GM21528 (cell line): ENCODE data around the gene PAGR1.
"Not testable (repeated sequence)": the region's sequence is repeated elsewhere in the genome, so short reads cannot be mapped to it uniquely, and the experiment has no call there.

Experiments used
- ATAC-seq: cut with Tn5 transposase; IDR thresholded peaks from one replicate; pipeline ENCODE4 v1.9.1; 2021; ENCODE audit warnings: mild to moderate bottlenecking, moderate library complexity; ENCODE audit not compliant: unreplicated experiment, low FRiP score

Gene PAGR1

DNA sequence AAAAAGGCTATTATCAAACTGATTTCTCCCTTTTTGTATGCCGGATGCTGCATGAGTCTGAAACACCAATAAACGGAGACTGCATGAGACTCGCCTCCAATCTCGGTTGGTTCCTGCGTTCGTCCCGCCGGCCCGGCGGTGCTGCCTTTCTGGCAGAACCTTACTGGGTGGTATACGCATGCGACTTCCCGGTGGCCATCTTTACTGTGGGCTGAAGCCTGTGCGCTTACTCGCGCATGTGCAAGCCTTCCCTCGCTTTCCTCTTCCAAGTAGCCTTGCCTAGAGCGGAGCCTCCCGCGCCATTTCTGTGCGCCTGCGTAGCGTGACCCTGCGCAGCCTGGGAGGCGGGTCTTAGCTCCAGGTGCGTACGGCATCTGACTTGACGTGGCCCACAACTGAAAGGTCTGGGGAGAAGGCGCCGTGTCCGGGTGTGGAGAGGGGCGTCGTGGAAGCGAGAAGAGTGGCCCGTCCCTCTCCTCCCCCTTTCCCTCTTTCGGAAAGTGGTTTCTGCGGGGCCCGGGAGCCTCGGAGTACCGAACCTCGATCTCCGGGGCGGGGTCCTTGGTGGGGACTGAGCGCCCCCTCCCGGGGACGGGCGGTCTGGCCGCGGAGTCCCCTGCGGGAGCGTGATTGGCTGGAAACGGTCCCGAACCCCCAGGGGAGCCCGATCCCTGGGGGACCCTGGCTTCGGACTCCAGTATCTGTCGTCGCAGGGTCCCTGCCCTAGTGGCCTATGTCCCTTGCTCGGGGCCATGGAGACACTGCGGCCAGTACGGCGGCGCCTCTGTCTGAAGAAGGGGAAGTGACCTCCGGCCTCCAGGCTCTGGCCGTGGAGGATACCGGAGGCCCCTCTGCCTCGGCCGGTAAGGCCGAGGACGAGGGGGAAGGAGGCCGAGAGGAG lies at the start of gene PAGR1:
PAGR1 (plus strand) TSS at position 360 of the 901 bp plus-strand sequence; CDS start at position 734, 374 bp downstream.
- peak; percentile 56 for ATAC-seq

- ATAC-seq = no peak
Measured at GRCh38 chr16:29766571-29766970, 49.4 kb upstream of the PAGR1 start.

DNA sequence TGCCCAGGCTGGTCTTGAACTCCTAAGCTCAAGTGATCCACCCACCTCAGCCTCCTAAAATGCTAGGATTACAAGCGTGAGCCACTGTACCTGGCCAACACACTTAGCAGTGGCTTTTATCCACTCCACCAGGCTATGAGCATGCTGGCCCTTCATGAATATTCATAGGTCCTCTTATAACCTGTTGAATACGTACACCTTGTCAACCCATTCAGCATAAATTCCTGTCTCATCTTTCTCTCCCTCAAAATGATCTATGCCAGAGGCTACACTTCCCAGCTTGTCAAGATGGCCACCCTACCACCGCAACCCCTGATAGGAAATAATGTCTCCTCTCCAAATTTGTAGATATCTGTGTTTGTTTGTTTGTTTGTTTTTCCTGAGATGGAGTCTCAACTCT lies 48.9 kb upstream of the PAGR1 start:
- ATAC-seq = no peak

GRCh38 chr16:29769507-29769906 lies 46.4 kb upstream of the PAGR1 start:
- ATAC-seq = no peak

DNA sequence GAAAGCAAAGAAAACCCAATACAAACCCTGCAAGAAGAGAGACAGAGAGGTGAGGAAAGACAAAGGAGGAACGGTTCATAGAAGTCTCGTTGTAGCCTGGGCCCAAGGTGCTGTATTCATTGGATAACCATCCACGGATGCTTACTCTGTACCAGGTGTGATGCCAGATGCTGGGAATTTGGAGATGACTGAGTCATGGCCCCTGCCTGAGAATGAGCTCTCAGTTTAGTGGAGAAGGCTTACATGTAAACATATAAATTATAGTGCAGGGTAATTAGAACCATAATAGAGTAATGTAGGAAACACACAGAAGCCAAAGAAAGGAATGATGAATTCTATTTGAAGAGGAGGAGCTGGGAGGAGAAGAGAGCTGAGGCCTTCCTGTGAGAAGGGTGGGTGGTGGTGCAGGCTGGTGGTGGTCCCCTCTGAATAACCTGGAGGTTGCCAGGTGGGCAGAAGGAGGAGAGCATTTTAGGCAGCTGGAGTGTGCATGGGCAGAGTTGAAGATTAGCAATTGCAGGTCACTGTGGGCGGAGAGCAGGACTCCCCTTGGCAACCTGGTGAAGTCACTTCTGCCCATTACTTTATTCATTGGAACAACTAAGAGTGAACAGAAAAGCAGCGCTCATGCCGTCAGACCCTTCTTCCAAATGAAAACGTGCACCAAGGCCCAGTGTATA lies 45.6 kb upstream of the PAGR1 start:
- ATAC-seq = no peak

DNA sequence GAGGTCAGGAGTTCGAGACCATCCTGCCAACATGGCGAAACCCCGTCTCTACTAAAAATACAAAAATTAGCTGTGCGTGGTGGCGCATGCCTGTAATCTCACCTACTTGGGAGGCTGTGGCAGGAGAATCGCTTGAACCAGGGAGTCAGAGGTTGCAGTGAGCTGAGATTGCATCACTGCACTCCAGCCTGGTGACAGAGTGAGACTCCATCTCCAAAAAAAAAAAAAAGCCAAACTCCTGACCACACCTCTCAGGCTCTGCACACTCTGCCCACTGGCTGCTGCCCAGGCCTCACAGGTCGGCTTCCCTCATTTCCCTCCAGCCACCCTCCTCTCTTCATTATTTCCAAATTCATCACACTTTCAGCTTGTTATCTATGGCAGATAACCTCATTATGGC lies 43.6 kb upstream of the PAGR1 start:
- not testable (repeated sequence) for ATAC-seq

GRCh38 chr16:29774730-29775129 lies 41.2 kb upstream of the PAGR1 start:
- ATAC-seq = no peak

DNA sequence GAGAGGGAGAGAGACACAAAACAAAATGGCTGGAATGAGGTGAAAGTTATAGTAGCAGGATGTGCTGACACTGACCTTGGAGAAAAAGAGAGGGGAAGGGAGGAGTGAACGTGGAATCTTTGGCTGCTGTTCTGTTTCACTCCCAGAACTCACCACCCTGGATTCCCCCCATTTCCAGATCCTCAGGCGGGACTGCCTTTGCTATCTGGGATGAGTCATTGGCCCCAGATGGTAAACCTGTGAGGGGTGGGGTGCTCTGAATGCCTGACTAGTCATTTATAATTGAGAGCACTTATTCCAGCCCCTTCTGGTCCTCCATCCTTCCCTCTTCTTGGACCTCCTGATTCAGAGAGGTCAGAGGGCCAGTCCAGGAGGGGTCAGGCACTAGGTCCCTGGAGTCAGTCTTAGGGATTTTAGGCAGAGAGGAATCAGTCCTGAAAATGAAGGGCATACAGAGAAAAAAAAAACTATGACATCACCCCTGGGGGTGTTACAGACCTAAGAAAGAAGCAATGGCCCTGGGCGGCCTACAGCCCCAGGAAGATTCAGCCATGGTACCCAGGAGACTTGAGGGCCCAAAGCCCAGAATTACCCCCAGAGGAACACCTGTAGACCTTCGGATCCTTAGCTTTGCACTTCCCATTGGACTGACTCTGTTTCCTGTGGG lies 40.1 kb upstream of the PAGR1 start:
- ATAC-seq = no peak

DNA sequence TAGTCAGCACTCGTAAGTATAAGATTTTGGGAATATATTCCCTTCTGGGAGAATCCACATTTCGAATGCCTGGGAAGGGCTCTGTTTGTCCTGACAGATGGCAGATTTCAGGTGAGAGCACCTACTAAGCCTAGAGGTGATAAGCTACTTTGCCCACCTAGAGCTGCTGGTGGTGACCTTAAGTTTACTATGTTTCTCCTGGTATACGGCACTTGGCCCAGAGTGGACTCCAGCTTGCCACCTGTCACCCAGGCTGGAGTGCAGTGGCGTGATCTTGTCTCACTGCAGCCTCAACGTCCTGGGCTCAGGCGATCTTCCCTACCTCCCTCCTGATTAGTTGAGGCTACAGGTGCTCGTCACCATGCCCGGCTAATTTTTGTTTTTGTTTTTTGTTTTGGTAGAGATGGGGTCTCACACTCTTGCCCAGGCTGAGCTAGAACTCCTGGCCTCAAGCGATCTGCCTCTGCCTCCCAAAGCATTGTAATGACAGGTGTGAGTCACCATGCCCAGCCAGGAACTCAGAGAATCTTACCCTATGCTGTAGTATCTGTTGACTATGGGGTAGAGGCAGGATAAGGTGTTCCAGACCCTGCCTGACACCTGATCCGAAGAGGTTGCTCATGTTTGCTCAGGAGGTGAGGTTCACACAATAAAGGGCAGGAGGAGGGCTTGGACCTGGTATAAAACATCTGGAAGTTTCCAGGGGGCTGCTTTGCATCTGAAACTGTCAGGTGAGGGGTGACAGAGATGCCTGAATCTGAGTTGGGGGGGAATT lies 38.2 kb upstream of the PAGR1 start, which contains the start of gene ZG16:
ZG16 (plus strand) TSS at position 681 of the 775 bp plus-strand sequence. CDS start 1,011 bp downstream, outside the sequence.
- no peak for ATAC-seq

- no peak for ATAC-seq
Measured at GRCh38 chr16:29779474-29779873, 36.5 kb upstream of the PAGR1 start.

DNA sequence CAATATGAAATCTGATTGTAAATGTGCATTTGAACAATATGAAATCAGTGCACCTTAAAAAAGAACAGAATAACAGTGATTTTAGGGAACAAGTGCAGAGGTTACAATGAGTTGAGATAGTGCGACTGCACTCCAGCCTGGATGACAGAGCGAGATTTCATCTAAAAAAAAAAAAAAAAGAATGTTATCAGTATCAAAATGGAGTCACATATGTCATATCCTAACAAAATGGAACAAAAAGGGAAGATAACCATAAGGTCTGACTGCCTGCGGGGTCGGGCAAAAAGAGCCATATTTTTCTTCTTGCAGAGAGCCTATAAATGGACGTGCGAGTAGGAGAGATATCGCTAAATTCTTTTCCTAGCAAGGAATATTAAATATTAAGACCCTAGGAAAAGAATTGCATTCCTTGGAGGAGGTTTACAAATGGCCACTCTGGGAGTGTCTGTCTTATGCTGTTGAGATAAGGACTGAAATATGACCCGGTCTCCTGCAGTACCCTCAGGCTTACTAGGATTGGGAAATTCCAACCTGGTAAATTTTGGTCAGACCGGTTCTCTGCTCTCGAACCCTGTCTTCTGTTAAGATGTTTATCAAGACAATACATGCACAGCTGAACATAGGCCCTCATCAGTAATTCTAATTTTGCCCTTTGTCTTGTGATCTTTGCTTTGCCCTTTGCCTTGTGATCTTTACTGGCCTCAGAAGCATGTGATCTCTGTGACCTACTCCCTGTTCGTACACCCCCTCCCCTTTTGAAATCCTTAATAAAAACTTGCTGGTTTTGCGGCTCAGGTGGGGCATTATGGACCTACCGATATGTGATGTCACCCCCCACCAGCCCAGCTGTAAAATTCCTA lies 32.6 kb upstream of the PAGR1 start:
- not testable (repeated sequence) for ATAC-seq

- no peak for ATAC-seq
Measured at GRCh38 chr16:29784157-29784556, 31.8 kb upstream of the PAGR1 start.

- ATAC-seq = no peak
Measured at GRCh38 chr16:29784901-29785500, 31.0 kb upstream of the PAGR1 start.

GRCh38 chr16:29787155-29787554 lies 28.8 kb upstream of the PAGR1 start:
- not testable (repeated sequence) for ATAC-seq

DNA sequence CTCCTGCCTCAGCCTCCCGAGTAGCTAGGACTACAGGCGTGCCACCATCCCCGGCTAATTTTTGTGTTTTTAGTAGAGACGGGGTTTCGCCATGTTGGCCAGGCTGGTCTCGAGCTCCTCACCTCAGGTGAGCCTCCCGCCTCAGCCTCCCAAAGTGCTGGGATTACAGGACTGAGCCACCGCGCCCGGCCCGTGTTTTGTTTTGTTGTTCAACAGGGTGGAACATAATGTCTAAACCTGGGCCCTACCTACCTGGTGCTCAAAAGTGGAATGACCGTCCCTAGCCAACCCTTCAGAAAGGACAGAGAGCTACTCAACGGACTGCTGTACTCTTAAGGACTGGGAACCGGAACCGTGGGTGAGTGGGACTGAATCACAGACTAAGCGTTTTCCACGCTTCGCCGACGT lies 26.2 kb upstream of the PAGR1 start:
- ATAC-seq = no peak

DNA sequence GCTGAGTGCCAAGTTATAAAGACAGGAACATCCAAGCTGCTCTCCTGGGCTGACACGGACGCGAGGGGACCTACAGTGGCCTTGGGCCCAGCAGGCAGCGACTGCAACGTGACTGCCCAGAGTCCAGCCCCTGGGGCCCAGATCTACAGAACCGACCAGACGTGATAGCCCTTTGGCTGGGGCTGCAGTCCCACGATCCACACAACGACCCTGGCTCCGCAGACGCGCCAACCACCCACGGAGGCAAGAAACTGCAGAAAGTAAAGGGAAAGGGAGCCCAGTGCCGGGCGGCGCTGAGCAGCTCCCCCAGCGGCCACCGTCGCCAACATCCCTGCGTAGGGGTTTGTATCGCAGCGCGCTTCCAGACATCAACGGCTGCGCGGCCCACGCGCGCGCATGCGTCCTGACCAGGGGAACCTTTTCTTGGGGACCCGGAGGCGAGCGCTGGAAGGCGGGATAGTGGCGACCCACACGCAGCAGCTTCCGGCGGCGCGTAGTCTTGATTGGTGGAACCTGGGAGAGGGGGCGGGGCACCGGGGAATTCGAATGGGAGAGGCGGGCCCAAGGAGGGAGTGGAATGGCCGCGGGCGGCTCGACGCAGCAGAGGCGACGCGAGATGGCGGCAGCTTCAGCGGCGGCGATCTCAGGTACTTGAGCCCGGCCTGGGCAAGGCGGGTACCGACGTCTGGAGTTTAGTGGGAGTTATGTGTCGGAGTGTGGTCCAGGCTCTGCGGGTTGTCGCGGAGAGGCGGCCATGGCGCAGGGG lies 25.6 kb upstream of the PAGR1 start, which contains the start of gene KIF22:
KIF22 (plus strand) TSS at position 569 of the 766 bp plus-strand sequence; CDS start at position 578, 9 bp downstream.
- peak; percentile 88 for ATAC-seq

DNA sequence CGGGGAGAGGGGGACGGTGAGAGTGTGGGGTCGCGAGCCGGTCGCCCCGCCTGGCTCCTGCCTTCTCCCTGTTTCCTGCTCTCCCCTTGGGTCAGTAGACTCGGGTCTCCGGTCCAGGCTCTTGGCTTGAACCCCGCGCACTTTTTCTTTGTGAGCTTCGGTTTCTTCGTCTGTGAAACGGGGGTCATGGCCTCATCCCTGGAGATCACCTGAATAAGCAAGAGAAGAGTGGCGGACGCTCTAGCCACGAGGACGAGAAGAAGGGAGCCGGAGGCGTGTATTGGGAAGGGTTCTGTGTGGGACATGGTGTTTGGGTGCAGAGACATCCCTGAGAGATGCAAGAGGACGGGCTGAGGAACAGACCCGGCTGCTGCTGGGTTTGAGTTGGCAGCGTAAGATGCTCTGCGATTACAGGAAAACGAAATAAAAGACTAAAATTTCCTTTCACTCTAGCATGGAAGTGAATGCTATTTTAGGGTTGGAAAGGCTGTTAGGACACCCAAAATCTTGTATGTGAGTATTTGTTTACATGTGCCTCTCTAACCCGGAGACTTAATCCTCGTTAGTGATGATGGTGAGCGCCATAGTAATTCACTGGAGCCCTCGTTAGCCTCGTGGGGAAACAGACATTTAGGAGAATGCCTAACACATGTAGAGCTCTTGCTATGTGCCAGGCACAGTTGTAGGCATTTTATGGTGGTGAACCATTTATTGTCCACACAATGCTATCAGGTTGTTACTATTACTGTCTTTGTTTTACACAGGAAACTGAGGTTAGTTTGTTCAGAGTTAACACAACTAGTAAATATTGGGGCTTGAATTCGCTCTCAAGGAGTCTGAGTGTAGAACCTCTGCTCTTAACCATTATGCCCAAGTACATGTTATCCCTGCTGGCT lies 24.8 kb upstream of the PAGR1 start:
- no peak for ATAC-seq
